Uterus (tissue), 4 donors: Measurements from ENCODE around the gene ALG1. TPM values are rescaled to one million over a fixed set of nuclear protein-coding genes. Genes with fewer than 3 reads are reported as not detected.
"Not testable (repeated sequence)": the region's sequence is repeated elsewhere in the genome, so short reads cannot be mapped to it uniquely, and the experiment has no call there.

ENCODE experiments used
- DNase-seq, 2 donors: peaks; one replicate each; pipeline ENCODE4 v3.0.0-alpha.2; 2019 to 2020
- H3K27ac ChIP-seq, 2 donors: fragments of 200-600 bp; sonication (generic); 1 replicate in 1 of 2; 2 replicates in 1 of 2; pipeline ENCODE4 v1.5.1; 2016 to 2018
- H3K27me3 ChIP-seq, 2 donors: fragments of 200-600 bp; sonication (generic); one replicate each; pipeline ENCODE4 v1.5.1; 2018 to 2019; ENCODE audit warnings: control low read depth in 1 of 2
- H3K36me3 ChIP-seq, 2 donors: fragments of 200-600 bp; sonication (generic); one replicate each; pipeline ENCODE4 v1.5.1; 2019; ENCODE audit warnings: control low read depth in 1 of 2
- H3K4me1 ChIP-seq, 2 donors: fragments of 200-600 bp; sonication (generic); one replicate each; pipeline ENCODE4 v1.5.1; 2018 to 2019; ENCODE audit warnings: control low read depth in 1 of 2
- H3K4me3 ChIP-seq, 2 donors: fragments of 200-600 bp; sonication (generic); 1 replicate in 1 of 2; 2 replicates in 1 of 2; pipeline ENCODE4 v1.5.1; 2018 to 2019; ENCODE audit warnings: mild to moderate bottlenecking in 1 of 2
- H3K9me3 ChIP-seq, 2 donors: fragments of 200-600 bp; sonication (generic); one replicate each; pipeline ENCODE4 v1.5.1; 2019; ENCODE audit warnings: control low read depth in 1 of 2
- intact Hi-C: fragments of 100-400 bp; cut with DNase I; formaldehyde crosslinking; loops from one replicate; pipeline ENCODE4 v1.15.1; 2023; ENCODE audit warnings: low total_unique reads
- total RNA-seq, 4 donors: library from RNA; depleted of rRNA in 3 of 4; stranded (reverse); fragments of >200 nt in 3 of 4; gene quantifications; one replicate each; pipeline versions ENCODE4 v1.1.0 to v1.2.4, GENCODE V29; 2014 to 2023
- donor health status: DM: yes; HTN: yes; CAD: no.

The ALG1 gene
- total RNA-seq, 4 donors from 2014 or later: 4.7 to 21.3 (median 10.9) TPM

DNA sequence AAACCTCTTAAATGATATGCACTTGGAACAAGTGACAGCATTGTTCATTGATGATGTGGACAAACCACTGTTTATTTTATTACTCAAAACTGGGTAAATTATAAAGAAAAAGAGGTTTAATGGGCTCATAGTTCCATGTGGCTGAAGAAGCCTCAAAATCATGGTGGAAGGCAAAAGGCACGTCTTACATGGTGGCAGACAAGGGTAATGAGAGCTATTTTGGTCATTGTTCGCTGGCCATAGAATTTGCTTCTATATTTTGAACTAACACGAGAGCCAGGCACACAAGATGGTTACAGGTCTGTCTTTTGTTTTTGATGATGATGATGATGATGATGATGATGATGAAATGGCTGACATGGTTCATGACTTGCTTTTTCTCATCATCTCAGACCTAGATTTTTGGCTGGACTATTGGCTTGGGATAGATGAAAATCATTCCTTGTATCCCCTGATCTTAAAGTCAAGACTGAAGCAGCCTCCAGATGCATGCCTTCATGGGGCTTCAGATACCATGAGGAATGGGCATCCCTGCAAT, 59.9 kb downstream of the ALG1 start:
- H3K36me3 ChIP-seq, intact Hi-C loops, H3K4me1 ChIP-seq: not testable (repeated sequence)

DNA sequence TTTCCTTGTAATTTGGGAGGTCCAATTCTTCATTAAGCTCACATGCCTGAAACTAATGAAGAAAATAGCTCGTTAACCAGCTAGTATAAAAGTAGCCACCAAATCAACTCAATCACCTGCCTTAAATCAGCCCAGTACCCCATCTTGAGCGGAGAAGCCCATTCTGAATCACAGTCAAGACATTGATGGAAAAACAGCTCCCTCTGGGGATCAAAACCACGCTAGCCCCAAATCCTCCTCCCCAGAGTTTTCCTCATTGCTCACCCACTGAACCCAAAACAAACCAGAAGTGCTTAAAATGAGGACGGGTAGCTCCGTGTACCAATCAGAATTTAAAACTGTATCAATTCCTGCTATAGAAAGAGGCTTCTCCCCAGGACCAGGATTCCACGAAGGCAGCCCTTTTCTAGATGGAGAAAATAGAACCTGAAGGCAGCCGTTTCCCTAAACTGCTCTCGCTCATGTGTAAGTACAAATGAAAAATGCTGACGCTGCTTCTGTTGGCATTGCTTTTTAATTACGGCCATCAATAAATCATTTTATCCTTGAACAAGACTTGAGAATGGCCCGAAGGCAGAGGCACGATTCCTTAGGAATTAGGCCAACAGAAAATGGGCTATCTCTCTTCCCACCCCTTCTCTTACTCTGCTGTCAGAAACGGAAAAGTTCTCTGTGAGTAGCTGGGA, 61.4 kb downstream of the ALG1 start:
- not testable (repeated sequence) for DNase-seq

More for the DNA sequence above, 59.9 kb downstream of the ALG1 start:
- H3K4me3 ChIP-seq, H3K27ac ChIP-seq, H3K9me3 ChIP-seq, DNase-seq, H3K27me3 ChIP-seq: not testable (repeated sequence)

DNA sequence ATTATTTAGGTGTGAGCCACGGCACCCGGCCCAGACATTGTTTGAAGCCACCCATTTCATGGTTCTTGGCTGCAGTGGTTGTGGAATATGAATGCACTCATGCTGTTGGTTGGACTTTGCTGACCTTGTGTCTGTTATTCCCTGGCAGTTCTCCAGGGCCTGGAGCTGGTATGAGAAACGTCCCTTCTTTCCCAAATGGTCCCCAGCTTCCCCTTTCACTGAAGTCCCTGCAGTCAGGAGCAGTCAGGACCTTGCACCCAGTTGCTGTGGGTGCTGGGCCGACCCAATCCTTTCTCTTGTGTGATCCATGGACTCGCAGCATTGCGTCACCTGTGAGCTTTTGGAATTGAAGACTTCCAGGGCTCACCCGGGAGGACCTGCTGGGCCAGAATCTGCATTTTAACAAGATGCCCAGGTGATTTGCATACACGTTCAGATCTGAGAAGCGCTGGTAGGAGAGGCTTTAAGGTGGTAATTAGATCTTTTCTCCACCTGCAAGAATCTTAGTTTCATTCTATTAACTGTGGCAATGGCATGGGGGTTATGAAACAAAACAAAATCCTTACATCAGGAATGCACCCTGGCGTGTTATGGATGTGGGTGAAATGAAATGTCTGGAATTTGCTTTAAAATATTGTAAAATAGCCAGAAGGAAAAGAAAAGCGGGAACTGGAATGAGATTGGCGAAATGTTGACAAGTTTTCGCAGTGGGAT, 63.3 kb downstream of the ALG1 start:
- H3K36me3 ChIP-seq, H3K27ac ChIP-seq, H3K9me3 ChIP-seq, H3K27me3 ChIP-seq, H3K4me1 ChIP-seq, DNase-seq, H3K4me3 ChIP-seq, intact Hi-C loops: not testable (repeated sequence)

More for the DNA sequence above, 61.4 kb downstream of the ALG1 start:
- H3K36me3 ChIP-seq, H3K27ac ChIP-seq, H3K27me3 ChIP-seq, H3K4me3 ChIP-seq, H3K4me1 ChIP-seq, intact Hi-C loops, H3K9me3 ChIP-seq: not testable (repeated sequence)

Other genes starting within 250 kb of the ALG1 start
- gene GLYR1, start 224.6 kb upstream of the ALG1 start, total RNA-seq: 10 to 100 TPM; 26.6 to 86.3 (median 47.1) TPM
- 10 to 100 TPM in 3 of 4 donors, 1 to 10 TPM in 1; 4.9 to 56.2 (median 33.4) TPM for gene UBN1, start 224.4 kb upstream of the ALG1 start, total RNA-seq
- gene PPL, start 134.7 kb upstream of the ALG1 start, total RNA-seq: 10 to 100 TPM in 3 of 4 donors, 1 to 10 TPM in 1; 8.7 to 39.6 (median 15.2) TPM
- gene SEC14L5, start 113.5 kb upstream of the ALG1 start, total RNA-seq: 1 to 10 TPM in 1 of 4 donors, under 1 TPM in 1, not detected in 2; 0.28 to 2.0 TPM
- 10 to 100 TPM in 1 of 4 donors, 1 to 10 TPM in 2, under 1 TPM in 1; 0.29 to 11.3 (median 8.2) TPM for gene NAGPA, start 37.9 kb upstream of the ALG1 start, total RNA-seq
- gene C16orf89, start 5.9 kb upstream of the ALG1 start, total RNA-seq: 10 to 100 TPM in 1 of 4 donors, 1 to 10 TPM in 1, under 1 TPM in 1, not detected in 1; 0.76 to 13.1 (median 1.1) TPM
- gene EEF2KMT, start 26.0 kb downstream of the ALG1 start, total RNA-seq: 10 to 100 TPM in 1 of 4 donors, 1 to 10 TPM in 3; 1.0 to 13.2 (median 8.5) TPM